ENCODE results near the gene PLCB4.

Gene PLCB4

DNA sequence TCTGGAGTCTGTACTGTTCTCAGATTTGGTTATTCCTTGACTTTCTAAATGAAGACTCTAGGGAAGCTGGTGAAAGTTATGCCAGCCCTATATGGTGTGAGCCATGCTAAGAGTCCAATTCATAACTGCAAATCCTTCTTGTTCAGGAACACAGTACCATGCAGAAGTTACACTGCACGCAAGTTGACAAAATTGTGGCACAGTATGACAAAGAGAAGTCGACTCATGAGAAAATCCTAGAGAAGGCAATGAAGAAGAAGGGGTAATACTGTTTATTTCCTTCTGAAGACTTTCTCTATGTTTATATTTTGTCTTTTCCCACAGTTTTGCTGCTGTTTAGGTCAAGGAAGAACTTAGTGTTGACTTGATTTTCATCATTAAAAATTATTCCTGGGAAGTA is 384.3 kb downstream of the PLCB4 start:
- Histone ChIP-seq H4K20me1 (ENCODE audit: insufficient read depth, low read length, poor library complexity, severe bottlenecking) (no peaks in the 10 kb centered on the region), H3K9ac (ENCODE audit: low read depth, low read length, poor library complexity, severe bottlenecking) (no peak overlapping the region), H3K79me2 (ENCODE audit: insufficient read depth, low read length) (no peaks in the 10 kb centered on the region), H3K4me1 (ENCODE audit: insufficient read depth, low read length, poor library complexity, severe bottlenecking) (peaks cover 8% of the 10 kb centered on the region), H3K36me3 (ENCODE audit: insufficient read depth, low read length) (no peaks in the 10 kb centered on the region), H3K4me2 (ENCODE audit: low read depth, low read length, poor library complexity, severe bottlenecking) (no peak overlapping the region), H3F3A (ENCODE audit: low read depth) (no peaks in the 10 kb centered on the region), H3K9me2 (replicated peaks; ENCODE audit: low read depth, low read length) (no peaks in the 10 kb centered on the region), H3K9me3 (ENCODE audit: insufficient read depth, low read depth, low read length) (no peaks in the 10 kb centered on the region; the same call in 1 of the 2 replicates), H3K27me3 (ENCODE audit: insufficient read depth, low read length, poor library complexity, severe bottlenecking) (no peaks in the 10 kb centered on the region), H3K4me3 (ENCODE audit: low read length, poor library complexity, severe bottlenecking) (no peak overlapping the region), H2AFZ (ENCODE audit: low read length) (no peak overlapping the region)
- TF ChIP-seq, protein P1, sequence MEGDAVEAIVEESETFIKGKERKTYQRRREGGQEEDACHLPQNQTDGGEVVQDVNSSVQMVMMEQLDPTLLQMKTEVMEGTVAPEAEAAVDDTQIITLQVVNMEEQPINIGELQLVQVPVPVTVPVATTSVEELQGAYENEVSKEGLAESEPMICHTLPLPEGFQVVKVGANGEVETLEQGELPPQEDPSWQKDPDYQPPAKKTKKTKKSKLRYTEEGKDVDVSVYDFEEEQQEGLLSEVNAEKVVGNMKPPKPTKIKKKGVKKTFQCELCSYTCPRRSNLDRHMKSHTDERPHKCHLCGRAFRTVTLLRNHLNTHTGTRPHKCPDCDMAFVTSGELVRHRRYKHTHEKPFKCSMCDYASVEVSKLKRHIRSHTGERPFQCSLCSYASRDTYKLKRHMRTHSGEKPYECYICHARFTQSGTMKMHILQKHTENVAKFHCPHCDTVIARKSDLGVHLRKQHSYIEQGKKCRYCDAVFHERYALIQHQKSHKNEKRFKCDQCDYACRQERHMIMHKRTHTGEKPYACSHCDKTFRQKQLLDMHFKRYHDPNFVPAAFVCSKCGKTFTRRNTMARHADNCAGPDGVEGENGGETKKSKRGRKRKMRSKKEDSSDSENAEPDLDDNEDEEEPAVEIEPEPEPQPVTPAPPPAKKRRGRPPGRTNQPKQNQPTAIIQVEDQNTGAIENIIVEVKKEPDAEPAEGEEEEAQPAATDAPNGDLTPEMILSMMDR (conservative IDR thresholded peaks at IDR 0.05; ENCODE audit: low read length): no peak
- TF ChIP-seq EZH2phosphoT487 (IDR thresholded peaks at IDR 0.05; ENCODE audit: borderline replicate concordance): no peak

DNA sequence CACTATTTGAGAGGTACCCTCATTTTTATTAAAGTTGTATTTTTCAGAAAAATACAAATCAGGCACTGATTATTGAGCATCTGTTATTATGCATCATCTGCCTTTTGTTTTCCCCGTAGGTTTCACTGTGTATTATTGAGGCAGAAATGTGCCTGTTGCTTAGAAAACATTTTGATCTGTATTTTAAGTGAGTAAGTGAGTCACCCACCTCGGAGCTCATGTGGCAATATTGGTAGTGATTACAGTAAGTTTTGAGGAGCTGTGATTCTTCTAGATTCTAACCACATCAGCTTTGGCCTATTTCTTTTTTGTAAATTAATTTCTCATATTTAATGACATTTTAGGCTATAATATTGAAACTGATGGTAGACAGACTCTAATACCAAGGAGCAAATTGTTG is 385.9 kb downstream of the PLCB4 start:
- no peak overlapping the region for H3K9ac ChIP-seq (ENCODE audit: low read depth, low read length, poor library complexity, severe bottlenecking)
- H3K79me2 ChIP-seq (ENCODE audit: insufficient read depth, low read length): no peaks in the 10 kb centered on the region
- TF ChIP-seq, protein P1 (conservative IDR thresholded peaks at IDR 0.05; ENCODE audit: low read length): no peak
- no peak for TF ChIP-seq EZH2phosphoT487 (IDR thresholded peaks at IDR 0.05; ENCODE audit: borderline replicate concordance)
- peaks cover 11% of the 10 kb centered on the region for H3K4me1 ChIP-seq (ENCODE audit: insufficient read depth, low read length, poor library complexity, severe bottlenecking)
- no peaks in the 10 kb centered on the region for H3K27me3 ChIP-seq (ENCODE audit: insufficient read depth, low read length, poor library complexity, severe bottlenecking)
- H3K9me3 ChIP-seq (ENCODE audit: insufficient read depth, low read depth, low read length): no peaks in the 10 kb centered on the region
- H3K36me3 ChIP-seq (ENCODE audit: insufficient read depth, low read length): peaks cover 6% of the 10 kb centered on the region; the same call in 1 of the 2 replicates
- H4K20me1 ChIP-seq (ENCODE audit: insufficient read depth, low read length, poor library complexity, severe bottlenecking): no peaks in the 10 kb centered on the region
- no peak overlapping the region for H3K4me2 ChIP-seq (ENCODE audit: low read depth, low read length, poor library complexity, severe bottlenecking)
- H3F3A ChIP-seq (ENCODE audit: low read depth): no peaks in the 10 kb centered on the region
- H2AFZ ChIP-seq (ENCODE audit: low read length): no peak overlapping the region
- no peaks in the 10 kb centered on the region for H3K9me2 ChIP-seq (replicated peaks; ENCODE audit: low read depth, low read length)
- no peak overlapping the region for H3K4me3 ChIP-seq (ENCODE audit: low read length, poor library complexity, severe bottlenecking)

DNA sequence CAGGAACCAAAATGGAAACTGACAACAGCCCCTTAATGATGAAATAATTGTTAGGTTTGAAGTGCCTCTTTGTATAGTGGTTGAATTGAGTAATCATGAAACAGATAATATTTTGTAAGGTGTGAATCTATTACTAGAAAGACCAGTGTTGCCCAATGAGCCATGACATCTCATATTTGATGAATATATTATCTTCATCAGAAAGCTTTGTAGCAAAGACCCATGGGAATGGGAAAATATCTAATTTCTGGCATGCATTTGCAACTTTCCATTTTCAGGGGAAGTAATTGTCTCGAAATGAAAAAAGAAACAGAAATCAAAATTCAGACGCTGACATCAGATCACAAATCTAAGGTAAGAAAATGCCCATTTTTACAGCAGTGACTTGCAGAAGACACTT is 388.2 kb downstream of the PLCB4 start:
- Histone ChIP-seq H3K4me3 (ENCODE audit: low read length, poor library complexity, severe bottlenecking) (no peak overlapping the region), H4K20me1 (ENCODE audit: insufficient read depth, low read length, poor library complexity, severe bottlenecking) (no peaks in the 10 kb centered on the region), H3K4me2 (ENCODE audit: low read depth, low read length, poor library complexity, severe bottlenecking) (no peak overlapping the region), H3K9me2 (replicated peaks; ENCODE audit: low read depth, low read length) (no peaks in the 10 kb centered on the region), H3K4me1 (ENCODE audit: insufficient read depth, low read length, poor library complexity, severe bottlenecking) (peaks cover 11% of the 10 kb centered on the region), H3K36me3 (ENCODE audit: insufficient read depth, low read length) (peaks cover 10% of the 10 kb centered on the region; the same call in 1 of the 2 replicates), H3K79me2 (ENCODE audit: insufficient read depth, low read length) (no peaks in the 10 kb centered on the region), H3F3A (ENCODE audit: low read depth) (no peaks in the 10 kb centered on the region), H3K9me3 (ENCODE audit: insufficient read depth, low read depth, low read length) (no peaks in the 10 kb centered on the region), H3K27me3 (ENCODE audit: insufficient read depth, low read length, poor library complexity, severe bottlenecking) (no peaks in the 10 kb centered on the region), H3K9ac (ENCODE audit: low read depth, low read length, poor library complexity, severe bottlenecking) (no peak overlapping the region), H2AFZ (ENCODE audit: low read length) (no peak overlapping the region)
- no peak for TF ChIP-seq EZH2phosphoT487 (IDR thresholded peaks at IDR 0.05; ENCODE audit: borderline replicate concordance)
- TF ChIP-seq, protein P1 (conservative IDR thresholded peaks at IDR 0.05; ENCODE audit: low read length): no peak
